ENCODE data around the gene GEMIN5. TPM values are rescaled to one million over a fixed set of nuclear protein-coding genes. Genes with fewer than 3 reads are reported as not detected.

GEMIN5 gene
- total RNA-seq, 6 experiments from 2014 or later, result 5.7 to 11.3 (median 7.5) TPM

DNA sequence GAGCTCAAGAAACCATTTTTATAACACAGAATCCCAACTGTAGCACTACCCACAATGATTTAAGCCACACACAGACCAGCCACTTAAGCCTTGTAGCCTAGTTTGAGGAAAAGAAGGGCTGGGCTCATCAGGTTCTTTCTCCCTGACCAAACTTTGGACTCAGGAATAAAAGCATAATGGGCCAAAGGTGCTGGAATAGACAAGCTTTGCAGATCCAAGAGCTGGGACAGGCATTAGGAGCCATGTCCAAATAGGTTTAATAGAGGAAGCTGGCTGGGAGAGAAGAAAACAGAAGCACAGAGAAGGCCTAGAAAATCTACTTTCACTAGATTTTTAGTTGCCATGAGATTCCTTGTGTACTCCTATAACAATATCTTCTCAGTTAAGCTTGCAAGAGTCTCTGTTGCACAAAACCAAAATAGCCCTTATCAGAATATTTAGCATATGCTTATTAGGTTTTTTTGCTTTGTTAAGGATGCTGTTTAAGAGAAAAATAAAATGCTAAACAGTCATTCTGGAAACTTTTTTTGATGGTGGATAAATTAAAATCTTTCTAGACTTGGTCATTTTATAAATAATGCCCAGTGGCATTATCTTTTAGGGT, 41.3 kb downstream of the GEMIN5 start:
- H3K4me1 ChIP-seq, result no peaks in the 10 kb centered on the region
- no peaks in the 10 kb centered on the region for H3K9me3 ChIP-seq
- no peaks in the 10 kb centered on the region for H3K27me3 ChIP-seq
- intact Hi-C loops (cut with DNase I), result no loop called here
- H3K27ac ChIP-seq, result no peak overlapping the region
- no peak for ATAC-seq
- H3K4me3 ChIP-seq, result no peak overlapping the region
- TF ChIP-seq, protein P1, sequence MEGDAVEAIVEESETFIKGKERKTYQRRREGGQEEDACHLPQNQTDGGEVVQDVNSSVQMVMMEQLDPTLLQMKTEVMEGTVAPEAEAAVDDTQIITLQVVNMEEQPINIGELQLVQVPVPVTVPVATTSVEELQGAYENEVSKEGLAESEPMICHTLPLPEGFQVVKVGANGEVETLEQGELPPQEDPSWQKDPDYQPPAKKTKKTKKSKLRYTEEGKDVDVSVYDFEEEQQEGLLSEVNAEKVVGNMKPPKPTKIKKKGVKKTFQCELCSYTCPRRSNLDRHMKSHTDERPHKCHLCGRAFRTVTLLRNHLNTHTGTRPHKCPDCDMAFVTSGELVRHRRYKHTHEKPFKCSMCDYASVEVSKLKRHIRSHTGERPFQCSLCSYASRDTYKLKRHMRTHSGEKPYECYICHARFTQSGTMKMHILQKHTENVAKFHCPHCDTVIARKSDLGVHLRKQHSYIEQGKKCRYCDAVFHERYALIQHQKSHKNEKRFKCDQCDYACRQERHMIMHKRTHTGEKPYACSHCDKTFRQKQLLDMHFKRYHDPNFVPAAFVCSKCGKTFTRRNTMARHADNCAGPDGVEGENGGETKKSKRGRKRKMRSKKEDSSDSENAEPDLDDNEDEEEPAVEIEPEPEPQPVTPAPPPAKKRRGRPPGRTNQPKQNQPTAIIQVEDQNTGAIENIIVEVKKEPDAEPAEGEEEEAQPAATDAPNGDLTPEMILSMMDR (IDR thresholded peaks at IDR 0.05), result no peak
- TF ChIP-seq POLR2A (IDR thresholded peaks at IDR 0.05), result no peak
- H3K36me3 ChIP-seq, result peaks cover 0 to 63% (median 18%) of the 10 kb centered on the region in 4 donors
- no peak for DNase-seq

DNA sequence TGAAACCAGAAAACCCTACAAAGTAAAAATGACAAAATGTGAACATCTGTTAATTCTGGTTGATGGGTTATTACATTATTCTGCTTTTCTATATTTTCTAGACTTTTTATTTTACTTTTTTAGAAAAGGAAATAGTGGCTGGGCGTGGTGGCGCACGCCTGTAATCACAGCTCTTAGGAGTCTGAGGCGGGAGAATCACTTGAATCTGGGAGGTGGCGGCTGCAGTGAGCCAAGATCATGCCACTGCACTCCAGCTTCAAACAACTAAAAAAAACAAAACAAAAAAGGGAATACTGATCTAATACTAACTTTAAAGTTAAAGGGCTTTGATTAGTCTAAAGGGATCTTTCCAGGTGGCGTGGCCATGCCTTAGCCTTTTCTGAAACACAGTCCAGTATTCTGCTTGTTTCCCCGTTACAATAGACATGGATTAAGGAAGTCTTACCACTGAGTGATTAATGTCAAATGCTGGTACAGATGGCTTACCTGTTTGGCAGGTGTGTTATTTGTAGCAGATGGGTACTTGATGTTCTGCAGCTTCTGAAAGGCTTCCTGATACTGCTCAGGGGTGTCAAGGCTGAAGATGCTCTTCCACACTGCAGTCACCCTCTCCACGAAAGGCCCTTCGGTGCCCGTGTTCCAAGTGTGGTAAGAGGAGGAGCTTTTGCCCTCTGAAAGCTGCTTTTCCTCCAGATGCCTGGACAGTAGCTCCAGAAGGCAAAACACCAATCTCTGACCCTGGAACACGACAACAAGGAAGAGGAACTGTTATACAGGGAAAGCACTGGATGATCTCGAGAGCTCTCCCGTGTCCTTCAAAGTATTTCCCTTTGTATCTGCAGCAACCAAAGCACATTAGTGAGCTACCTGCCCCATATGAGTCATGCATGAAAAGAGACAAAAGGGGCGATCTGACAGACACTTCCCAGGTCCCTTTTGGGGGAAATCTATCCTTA, 42.1 kb downstream of the GEMIN5 start:
- Histone ChIP-seq H3K4me1 (no peaks in the 10 kb centered on the region), H3K27me3 (no peaks in the 10 kb centered on the region), H3K36me3 (peaks cover 0 to 63% (median 18%) of the 10 kb centered on the region in 4 donors), H3K27ac (no peak overlapping the region), H3K9me3 (no peaks in the 10 kb centered on the region), H3K4me3 (no peak overlapping the region)
- TF ChIP-seq, protein P1 (IDR thresholded peaks at IDR 0.05), result no peak
- no peak for TF ChIP-seq POLR2A (IDR thresholded peaks at IDR 0.05)
- WGBS (ENCODE audit: insufficient coverage, low coverage, low lambda C conversion rate, missing lambda C conversion rate), result 78% methylated on average over 11 of the region's 14 CpGs
- ATAC-seq (no peak), DNase-seq (no peak)
- intact Hi-C loops (cut with DNase I), result no loop called here

DNA sequence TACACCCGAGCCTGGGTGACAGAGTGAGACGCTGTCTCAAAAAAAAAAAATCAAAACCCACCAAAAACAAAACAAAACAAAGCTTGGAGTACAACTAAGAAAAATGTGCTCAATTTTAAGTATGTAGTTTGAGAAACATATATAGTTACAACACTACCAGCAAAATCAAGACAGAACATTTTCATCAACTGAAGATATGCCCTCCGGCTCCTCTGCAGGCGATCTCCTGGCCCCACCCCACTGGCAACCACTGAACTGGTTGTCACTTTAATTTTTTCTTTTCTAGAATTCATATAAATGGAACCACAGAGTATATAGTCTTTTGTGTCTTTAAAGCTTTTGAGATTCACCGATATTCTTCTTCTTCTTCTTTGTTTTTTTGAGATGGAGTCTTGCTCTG, 44.6 kb downstream of the GEMIN5 start:
- Histone ChIP-seq H3K27me3 (no peaks in the 10 kb centered on the region), H3K9me3 (no peaks in the 10 kb centered on the region), H3K27ac (no peak overlapping the region), H3K36me3 (peaks cover 0 to 77% (median 23%) of the 10 kb centered on the region in 4 donors), H3K4me1 (no peaks in the 10 kb centered on the region), H3K4me3 (no peak overlapping the region)
- no peak for ATAC-seq
- WGBS (ENCODE audit: insufficient coverage, low coverage, low lambda C conversion rate, missing lambda C conversion rate), result 84% methylated on average over 5 of the region's 5 CpGs
- DNase-seq, result no peak
- intact Hi-C loops (cut with DNase I), result no loop called here
- TF ChIP-seq, protein P1 (IDR thresholded peaks at IDR 0.05), result no peak
- TF ChIP-seq POLR2A (IDR thresholded peaks at IDR 0.05), result no peak

DNA sequence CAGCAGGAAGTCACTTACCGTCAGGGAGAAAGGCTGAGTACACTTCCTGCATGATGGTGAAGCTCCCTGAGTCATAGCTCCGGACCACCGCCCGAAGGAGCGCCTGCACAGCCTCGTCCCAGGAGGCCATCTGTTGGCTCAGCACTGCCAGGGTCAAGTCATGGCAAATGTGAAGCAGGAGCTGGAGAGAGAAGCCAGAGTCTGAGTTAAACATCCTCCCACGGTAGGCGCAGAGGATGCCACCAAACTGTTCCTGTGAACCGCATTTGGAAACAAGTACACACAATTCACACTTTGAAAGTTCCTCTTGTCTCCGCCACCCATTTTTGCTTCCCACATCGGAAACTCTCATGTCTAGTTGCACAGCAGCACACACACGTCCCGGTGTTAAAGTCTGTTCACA, 45.6 kb downstream of the GEMIN5 start:
- 81% methylated on average over 7 of the region's 13 CpGs for WGBS (ENCODE audit: insufficient coverage, low coverage, low lambda C conversion rate, missing lambda C conversion rate)
- Histone ChIP-seq H3K36me3 (peaks cover 0 to 82% (median 23%) of the 10 kb centered on the region in 4 donors), H3K9me3 (no peaks in the 10 kb centered on the region), H3K27me3 (no peaks in the 10 kb centered on the region), H3K4me1 (no peaks in the 10 kb centered on the region), H3K27ac (no peak overlapping the region), H3K4me3 (no peak overlapping the region)
- no peak for DNase-seq
- intact Hi-C loops (cut with DNase I), result no loop called here
- no peak for ATAC-seq
- TF ChIP-seq POLR2A (IDR thresholded peaks at IDR 0.05), result no peak
- TF ChIP-seq, protein P1 (IDR thresholded peaks at IDR 0.05), result no peak

Measured in right lobe of liver (tissue), 6 donors.